ENCODE measurements around the gene CXCL16.
"Not testable (repeated sequence)": the region's sequence is repeated elsewhere in the genome, so short reads cannot be mapped to it uniquely, and the experiment has no call there.

The CXCL16 gene

GRCh38 chr17:4699401-4700056, 40.2 kb downstream of the CXCL16 start:
- DNase-seq (ENCODE audit: low read depth in 1 of 2, low spot score in 1 of 2): not testable (repeated sequence)

- DNase-seq (ENCODE audit: low read depth in 1 of 2, low spot score in 1 of 2): no peak
Observed at GRCh38 chr17:4696437-4696805, 43.3 kb downstream of the CXCL16 start.

- no peak for DNase-seq (ENCODE audit: low read depth in 1 of 2, low spot score in 1 of 2)
Observed at GRCh38 chr17:4693416-4693815, 46.3 kb downstream of the CXCL16 start.

DNA sequence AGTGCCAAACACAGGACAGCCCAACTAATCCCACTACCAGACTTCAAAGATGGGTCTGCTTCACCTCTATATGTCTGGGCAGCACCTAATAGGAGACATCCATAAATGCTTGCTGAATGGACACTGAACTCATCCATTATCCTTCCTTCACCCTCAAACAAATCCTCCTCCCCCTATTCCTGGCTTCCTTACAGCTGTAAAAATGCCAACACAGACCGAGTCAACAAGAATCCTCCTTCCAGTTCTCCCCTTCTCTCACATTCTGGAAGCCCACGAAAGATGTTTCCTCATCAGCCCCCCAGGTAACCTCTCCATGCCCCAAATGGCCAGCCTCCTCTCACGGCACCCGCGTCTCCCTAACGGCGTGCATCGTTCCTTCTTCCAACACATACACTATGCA, 48.0 kb downstream of the CXCL16 start:
- no peak for DNase-seq (ENCODE audit: low read depth in 1 of 2, low spot score in 1 of 2)

- DNase-seq (ENCODE audit: low read depth in 1 of 2, low spot score in 1 of 2): no peak
Observed at GRCh38 chr17:4690745-4691144, 49.0 kb downstream of the CXCL16 start.

DNA sequence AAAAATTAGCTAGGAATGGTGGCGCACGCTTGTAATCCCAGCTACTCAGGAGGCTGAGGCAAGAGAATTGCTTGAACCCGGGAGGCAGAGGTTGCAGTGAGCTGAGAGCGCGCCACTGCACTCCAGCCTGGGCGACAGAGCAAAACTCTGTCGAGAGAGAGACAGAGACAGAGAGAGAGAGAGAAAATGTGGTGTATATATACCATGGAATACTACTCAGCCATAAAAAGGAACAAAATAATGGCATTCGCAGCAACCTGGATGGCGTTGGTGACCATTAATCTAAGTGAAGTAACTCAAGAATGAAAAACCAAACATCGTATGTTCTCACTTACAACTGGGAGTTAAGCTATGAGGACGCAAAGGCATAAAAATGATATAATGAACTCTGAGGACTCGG, 49.9 kb downstream of the CXCL16 start:
- not testable (repeated sequence) for DNase-seq (ENCODE audit: low read depth in 1 of 2, low spot score in 1 of 2)

- not testable (repeated sequence) for DNase-seq (ENCODE audit: low read depth in 1 of 2, low spot score in 1 of 2)
Observed at GRCh38 chr17:4683739-4684138, 56.0 kb downstream of the CXCL16 start.

Measured in activated T-helper 1 cell treated with anti-CD3 and anti-CD28 coated beads, Interleukin-2, amount 50 U/mL, for 16 hours (primary cell).